Stimulated activated naive CD4-positive, alpha-beta T cell (primary cell): ENCODE measurements around the gene CDK5RAP1.
"Not testable (repeated sequence)": the region's sequence is repeated elsewhere in the genome, so short reads cannot be mapped to it uniquely, and the experiment has no call there.

ENCODE experiments used
- DNase-seq, 6 experiments: peaks; one replicate each; lab custom pipeline; 2025; lab: John Stamatoyannopoulos, UW

CDK5RAP1 gene

GRCh38 chr20:33419140-33419974 lies 18.0 kb upstream of the CDK5RAP1 start:
- no peak for DNase-seq

GRCh38 chr20:33418033-33418432 lies 16.7 kb upstream of the CDK5RAP1 start:
- DNase-seq, result no peak

- peak in 1 of 6 experiments; percentile 3 for DNase-seq
These were observed 14.6 kb upstream of the CDK5RAP1 start for GRCh38 chr20:33415948-33416347.

GRCh38 chr20:33412484-33412838 lies 11.1 kb upstream of the CDK5RAP1 start:
- no peak for DNase-seq

- no peak for DNase-seq
These were observed 10.6 kb upstream of the CDK5RAP1 start for GRCh38 chr20:33411711-33412483.

- DNase-seq, result no peak
These were observed 9.9 kb upstream of the CDK5RAP1 start for GRCh38 chr20:33411242-33411641.

- DNase-seq, result no peak
These were observed 8.9 kb upstream of the CDK5RAP1 start for GRCh38 chr20:33410081-33410742.

GRCh38 chr20:33408716-33409654 lies 7.7 kb upstream of the CDK5RAP1 start:
- DNase-seq, result no peak

- no peak for DNase-seq
These were observed 7.0 kb upstream of the CDK5RAP1 start for GRCh38 chr20:33408313-33408712.

GRCh38 chr20:33407796-33408195 lies 6.5 kb upstream of the CDK5RAP1 start:
- DNase-seq, result no peak

- no peak for DNase-seq
These were observed 5.9 kb upstream of the CDK5RAP1 start for GRCh38 chr20:33407251-33407650.

GRCh38 chr20:33404281-33404680 lies 3.0 kb upstream of the CDK5RAP1 start:
- no peak for DNase-seq

- no peak for DNase-seq
These were observed 626 bp upstream of the CDK5RAP1 start for GRCh38 chr20:33401921-33402369.

GRCh38 chr20:33400812-33401183 lies 521 bp downstream of the CDK5RAP1 start:
- no peak for DNase-seq

GRCh38 chr20:33399924-33400323 lies 1.4 kb downstream of the CDK5RAP1 start:
- no peak for DNase-seq

- DNase-seq, result no peak
These were observed 6.6 kb downstream of the CDK5RAP1 start for GRCh38 chr20:33394718-33395117.

- no peak for DNase-seq
These were observed 7.7 kb downstream of the CDK5RAP1 start for GRCh38 chr20:33393609-33394008.

- DNase-seq, result no peak
These were observed 9.4 kb downstream of the CDK5RAP1 start for GRCh38 chr20:33391722-33392415.

- DNase-seq, result not testable (repeated sequence)
These were observed 12.0 kb downstream of the CDK5RAP1 start for GRCh38 chr20:33389326-33389725.

- no peak for DNase-seq
These were observed 13.1 kb downstream of the CDK5RAP1 start for GRCh38 chr20:33388268-33388667.

GRCh38 chr20:33387177-33387576 lies 14.1 kb downstream of the CDK5RAP1 start:
- DNase-seq, result no peak
